Right kidney (tissue), 1 donor: ENCODE results near the gene VWA8.

Experiments
- DNase-seq: peaks from one replicate; pipeline ENCODE4 v3.0.0-alpha.2; 2016

The VWA8 gene

GRCh38 chr13:41610404-41610803, 350.5 kb downstream of the VWA8 start:
- no peak for DNase-seq

- DNase-seq: no peak
Observed at GRCh38 chr13:41609828-41610227, 351.1 kb downstream of the VWA8 start.

- no peak for DNase-seq
Observed at GRCh38 chr13:41608839-41609177, 352.1 kb downstream of the VWA8 start.

DNA sequence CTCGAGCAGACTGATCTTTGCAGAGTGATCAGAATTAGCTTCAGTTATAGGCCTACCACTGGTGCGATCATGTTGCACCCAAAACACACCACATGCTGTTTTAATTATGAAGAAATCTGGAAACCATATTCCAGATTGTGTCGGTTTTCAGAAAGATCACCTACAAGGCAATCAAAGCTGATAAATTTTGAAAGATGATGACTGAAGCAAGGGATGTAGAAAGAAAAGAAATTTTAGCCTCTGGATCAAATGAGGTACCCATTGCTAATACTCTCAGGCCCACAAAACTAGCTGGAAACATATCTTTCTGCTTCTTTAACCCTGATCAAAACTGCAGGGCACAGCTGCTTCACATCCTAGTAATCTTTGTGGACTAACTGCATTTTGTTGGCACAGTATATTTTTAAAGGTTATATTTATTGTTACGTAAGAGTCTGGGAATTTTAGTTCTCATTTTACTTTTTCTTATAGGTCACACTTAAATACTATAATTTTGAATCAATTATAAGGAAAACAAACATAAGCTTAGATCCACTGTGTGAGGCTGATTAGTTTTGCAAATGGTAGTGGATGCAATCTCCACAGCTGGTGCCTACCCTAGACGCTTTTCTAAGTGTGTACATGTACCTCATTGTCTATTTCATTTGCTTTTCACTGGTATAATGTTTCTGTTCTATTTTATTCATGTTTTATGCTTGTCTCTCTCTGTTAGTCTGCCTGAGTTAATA, 352.6 kb downstream of the VWA8 start:
- no peak for DNase-seq

GRCh38 chr13:41606646-41607045, 354.3 kb downstream of the VWA8 start:
- DNase-seq: no peak

GRCh38 chr13:41605319-41606285, 355.3 kb downstream of the VWA8 start:
- no peak for DNase-seq

DNA sequence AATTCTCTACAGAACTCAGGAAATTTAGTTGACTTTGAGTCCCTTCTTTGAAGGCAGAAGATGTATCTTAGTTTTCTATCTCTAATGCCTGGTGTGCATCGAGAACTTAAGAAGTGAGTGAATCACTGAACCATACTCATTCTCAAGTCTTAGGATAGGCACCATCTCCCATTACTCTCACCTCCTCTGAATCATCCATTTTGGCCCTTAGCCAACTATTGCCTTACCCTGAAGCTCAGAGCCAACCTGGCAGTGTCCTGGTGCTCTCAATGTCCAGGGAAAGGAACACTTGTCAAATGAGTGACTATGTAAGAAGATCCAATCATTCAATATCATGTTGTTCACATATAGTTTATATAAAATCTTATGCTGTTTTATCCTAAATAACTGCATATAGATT, 357.0 kb downstream of the VWA8 start:
- no peak for DNase-seq

- DNase-seq: no peak
Observed at GRCh38 chr13:41601718-41602445, 359.0 kb downstream of the VWA8 start.

GRCh38 chr13:41599619-41600018, 361.3 kb downstream of the VWA8 start:
- DNase-seq: no peak

DNA sequence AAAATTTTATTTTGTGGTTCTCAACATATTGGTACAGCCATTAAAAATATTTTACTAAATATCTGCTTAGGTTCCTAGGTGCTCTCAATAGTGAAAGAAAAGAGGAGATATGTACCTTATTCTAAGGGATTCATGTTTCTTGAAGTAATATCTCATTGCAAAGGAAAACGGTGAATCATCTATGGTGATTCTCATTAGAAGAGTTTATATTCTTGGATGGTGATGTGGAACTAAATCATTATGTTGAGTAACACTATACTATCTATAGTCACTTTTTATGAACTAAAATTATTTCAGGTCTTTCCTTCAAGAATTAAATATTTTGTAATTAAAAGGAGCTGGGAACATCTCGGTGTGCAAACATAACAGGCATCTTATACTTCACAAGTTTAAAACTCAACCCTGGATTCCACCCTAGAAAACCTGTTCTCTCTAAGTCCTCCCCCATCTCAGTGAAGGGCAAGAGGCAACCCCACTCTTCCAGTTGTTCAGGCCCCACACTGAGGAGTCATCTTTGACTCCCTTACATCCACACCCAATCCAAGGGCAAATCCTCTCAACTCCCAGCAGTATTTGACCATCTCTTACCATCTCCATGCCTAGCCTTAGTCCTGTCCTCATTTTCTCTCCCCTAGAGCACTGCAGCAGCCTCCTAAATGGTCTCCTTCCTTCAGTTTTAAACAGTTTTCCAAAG, 363.4 kb downstream of the VWA8 start:
- no peak for DNase-seq

DNA sequence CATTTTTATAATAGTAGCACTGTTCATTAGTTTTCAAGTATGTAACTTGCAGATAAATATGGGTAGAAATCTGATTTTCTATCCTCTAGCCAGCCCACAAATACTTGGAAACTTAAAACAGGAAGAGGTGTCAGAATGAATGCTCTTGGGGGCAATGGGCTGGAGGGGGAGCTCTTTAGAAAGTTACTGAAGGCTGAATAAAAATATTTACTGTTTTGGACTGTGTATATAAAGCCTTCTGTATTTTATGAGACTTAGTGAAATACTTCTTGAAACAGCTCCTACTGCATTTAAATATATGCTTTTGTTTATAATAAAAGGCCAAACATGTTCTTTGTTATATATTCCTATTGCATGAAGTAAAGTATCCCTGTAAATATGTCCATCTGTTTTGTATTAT, 364.7 kb downstream of the VWA8 start:
- no peak for DNase-seq

DNA sequence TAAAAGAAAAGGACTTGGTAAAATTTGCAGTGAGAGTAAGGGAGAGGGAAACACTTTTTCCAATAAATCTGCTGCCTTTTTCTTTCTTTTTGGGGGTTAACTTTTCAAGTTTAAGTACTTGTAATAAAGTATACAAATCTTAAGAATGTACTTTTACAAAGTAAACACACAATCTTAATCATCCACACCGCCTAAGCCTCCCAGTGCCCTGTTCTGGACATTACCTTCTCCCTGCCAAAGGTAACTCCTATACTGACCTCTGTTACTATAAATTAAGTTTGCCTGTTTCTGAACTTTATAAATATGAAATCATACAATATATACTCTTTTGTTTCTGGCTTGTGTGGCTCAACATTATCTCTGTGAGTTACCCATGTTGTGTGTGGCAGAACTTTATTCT, 365.6 kb downstream of the VWA8 start:
- no peak for DNase-seq

DNA sequence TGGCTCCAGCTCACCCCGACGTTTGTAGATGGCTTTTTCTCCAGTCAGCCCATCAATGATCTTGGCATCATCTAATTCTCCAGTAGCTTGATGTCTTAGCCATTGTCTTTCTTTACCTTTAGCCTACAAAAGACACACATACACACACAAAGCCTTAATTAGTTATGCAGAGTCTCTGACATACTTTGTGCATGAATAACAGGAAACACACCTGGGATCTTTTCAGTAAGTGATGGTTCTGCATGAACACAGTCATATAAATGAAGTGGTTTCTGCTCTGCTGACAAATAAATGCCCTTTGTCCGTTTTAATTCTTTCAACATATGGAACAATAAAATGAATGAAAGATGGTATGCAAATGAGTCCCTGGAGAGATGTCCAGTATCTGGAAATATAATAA, 370.3 kb downstream of the VWA8 start:
- no peak for DNase-seq

DNA sequence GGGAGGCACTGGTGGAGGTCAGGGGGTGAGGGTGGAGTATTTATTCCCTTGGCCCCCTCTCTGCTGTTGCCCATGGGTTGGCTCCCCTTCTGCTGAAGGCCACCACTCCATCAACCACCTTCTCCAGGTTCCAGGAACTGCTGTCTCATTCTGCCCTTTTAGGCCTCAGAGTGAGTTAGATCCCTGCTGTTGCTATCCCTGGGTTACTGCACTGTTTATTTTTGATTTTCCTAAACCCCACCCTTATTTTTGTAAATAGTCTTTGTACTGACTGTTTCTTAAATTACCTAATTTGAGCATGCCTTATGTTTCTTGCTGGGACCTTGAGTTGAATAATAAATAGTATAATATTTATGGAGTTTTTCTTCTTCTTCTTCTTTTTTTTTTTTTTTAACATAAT, 370.8 kb downstream of the VWA8 start:
- DNase-seq: no peak

DNA sequence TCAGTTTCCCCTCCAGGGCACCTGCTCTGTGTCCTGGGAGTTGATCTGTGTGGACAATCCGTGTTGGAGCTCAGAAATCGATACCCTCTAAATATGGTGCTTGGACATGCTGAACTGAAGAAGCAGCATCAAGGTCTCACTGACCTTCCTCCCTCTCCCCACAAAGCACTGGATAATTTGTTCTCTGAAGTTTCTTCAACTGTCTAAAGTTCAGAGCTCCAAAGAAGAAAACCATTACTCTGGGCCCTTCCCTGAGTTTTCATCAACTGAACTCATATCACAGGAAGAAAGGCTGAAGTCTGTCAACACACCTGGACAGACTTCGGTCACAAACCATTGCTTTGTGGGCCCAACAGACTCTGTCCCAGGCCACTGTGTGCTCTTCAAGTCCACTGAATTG, 371.5 kb downstream of the VWA8 start:
- DNase-seq: no peak

DNA sequence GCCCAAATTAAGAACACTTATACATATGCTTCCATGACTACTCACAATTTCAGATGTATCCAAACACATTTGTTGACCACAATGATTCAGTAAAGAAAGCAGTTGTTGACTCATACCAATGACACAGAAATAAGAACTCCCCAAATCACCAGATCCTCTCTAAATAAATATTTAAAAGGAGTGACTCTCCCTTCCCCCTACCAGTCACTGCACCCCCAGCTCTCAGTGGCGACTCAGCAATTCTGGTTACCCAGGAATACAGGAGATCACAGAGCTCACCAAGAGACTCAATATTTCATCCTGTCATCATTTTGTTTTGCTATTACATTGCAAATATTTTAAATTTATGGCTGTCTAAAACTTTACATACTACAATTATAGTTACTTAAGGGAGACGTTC, 372.0 kb downstream of the VWA8 start:
- DNase-seq: no peak

- no peak for DNase-seq
Observed at GRCh38 chr13:41588448-41588847, 372.5 kb downstream of the VWA8 start.

- DNase-seq: no peak
Observed at GRCh38 chr13:41587490-41587889, 373.4 kb downstream of the VWA8 start.

- no peak for DNase-seq
Observed at GRCh38 chr13:41586216-41586615, 374.7 kb downstream of the VWA8 start.

DNA sequence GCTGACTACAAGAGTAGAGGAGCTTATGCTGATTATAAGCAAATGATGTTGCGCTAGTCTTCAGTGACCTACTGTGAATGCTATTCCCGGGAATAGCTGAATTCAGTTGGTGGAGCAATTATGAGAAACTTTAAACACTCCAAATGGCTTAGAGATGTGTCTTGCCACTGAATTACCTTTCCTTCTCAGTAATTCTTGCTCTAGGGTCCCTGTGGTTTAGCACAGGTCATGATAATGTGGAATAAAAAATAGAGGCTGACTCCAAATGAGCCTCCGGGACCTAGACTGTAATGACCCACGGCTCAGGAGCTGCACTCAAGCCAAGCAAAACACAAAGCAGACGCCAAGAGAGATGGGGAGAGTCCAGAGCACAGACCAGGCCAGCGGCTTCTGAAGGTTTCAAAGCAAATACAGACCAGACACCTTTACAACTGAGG, 378.9 kb downstream of the VWA8 start:
- DNase-seq: no peak

DNA sequence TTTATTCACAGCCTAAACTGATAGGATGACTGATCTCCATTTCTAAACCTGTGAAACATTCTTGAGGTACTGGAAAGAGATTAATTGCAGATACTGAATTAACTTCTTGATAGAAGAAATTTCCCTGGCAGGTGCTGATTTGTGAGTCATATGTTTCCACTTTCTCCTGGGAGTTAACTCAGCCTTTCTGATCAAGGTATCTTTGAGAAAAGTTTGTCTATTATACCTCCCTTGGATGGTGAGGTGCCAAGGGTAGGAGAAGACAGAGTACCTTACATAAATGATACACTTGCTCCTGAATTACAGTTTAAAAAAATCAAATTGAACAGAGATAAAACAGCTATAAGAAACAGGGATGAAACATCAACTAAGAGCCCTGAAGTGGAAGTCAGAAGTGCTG, 380.6 kb downstream of the VWA8 start:
- no peak for DNase-seq

GRCh38 chr13:41579881-41580280, 381.0 kb downstream of the VWA8 start:
- DNase-seq: no peak
